T-helper 1 cell treated with Interleukin-12 subunit alpha and Interleukin-12 subunit beta and Interleukin-4 antibody, amounts not matched to agents 30 ng/mL and 1 ng/mL, for 36 hours (primary cell): ENCODE data around the gene MYOM3. TPM values are rescaled to one million over a fixed set of nuclear protein-coding genes. Genes with fewer than 3 reads are reported as not detected.

Source experiments
- total RNA-seq: library from RNA; stranded (reverse); gene quantifications from 2 replicates; pipeline ENCODE4 v1.2.3, GENCODE V29; 2022

MYOM3 gene
- total RNA-seq, 1 donor from 2014 or later, result not detected

Other genes with a start within 250 kb of the MYOM3 start
- 5.6 and 5.9 TPM in 2 replicates for gene FUCA1, start 243.8 kb downstream of the MYOM3 start, total RNA-seq
- gene CNR2, start 198.8 kb downstream of the MYOM3 start, total RNA-seq, result 0.05 and 0.07 TPM in 2 replicates
- gene PNRC2, start 152.3 kb downstream of the MYOM3 start, total RNA-seq, result 127 and 154 TPM in 2 replicates
- gene SRSF10, start 131.8 kb downstream of the MYOM3 start, total RNA-seq, result 199 and 203 TPM in 2 replicates
- gene IL22RA1, start 31.0 kb upstream of the MYOM3 start, total RNA-seq, result not detected in 2 replicates
- 1.2 and 1.6 TPM in 2 replicates for gene IFNLR1, start 75.2 kb upstream of the MYOM3 start, total RNA-seq
- 0.12 and 0.59 TPM in 2 replicates for gene GRHL3, start 207.2 kb upstream of the MYOM3 start, total RNA-seq